Activated CD4-positive, alpha-beta T cell treated with anti-CD3 and anti-CD28 coated beads, Interleukin-2, amount 50 U/mL, for 48 hours (primary cell): ENCODE results near the gene ZMYM2.
"Not testable (repeated sequence)": the region's sequence is repeated elsewhere in the genome, so short reads cannot be mapped to it uniquely, and the experiment has no call there.

Source experiments
- DNase-seq, 2 experiments: peaks; one replicate each; pipeline ENCODE4 v3.0.0-alpha.2; 2020

The ZMYM2 gene

GRCh38 chr13:19984430-19985218, 26.1 kb downstream of the ZMYM2 start:
- no peak for DNase-seq

GRCh38 chr13:19985219-19985556, 26.7 kb downstream of the ZMYM2 start:
- DNase-seq, result no peak

GRCh38 chr13:19991531-19991930, 33.0 kb downstream of the ZMYM2 start:
- DNase-seq, result no peak

GRCh38 chr13:19993024-19993423, 34.5 kb downstream of the ZMYM2 start:
- DNase-seq, result no peak

- no peak for DNase-seq
These were observed 40.4 kb downstream of the ZMYM2 start for GRCh38 chr13:19998960-19999359.

GRCh38 chr13:20000062-20000552, 41.6 kb downstream of the ZMYM2 start:
- no peak for DNase-seq

- DNase-seq, result no peak
These were observed 43.1 kb downstream of the ZMYM2 start for GRCh38 chr13:20001366-20002190.

- no peak for DNase-seq
These were observed 44.3 kb downstream of the ZMYM2 start for GRCh38 chr13:20002787-20003186.

- DNase-seq, result no peak
These were observed 47.7 kb downstream of the ZMYM2 start for GRCh38 chr13:20006206-20006605.

- no peak for DNase-seq
These were observed 57.2 kb downstream of the ZMYM2 start for GRCh38 chr13:20015763-20016162.

- DNase-seq, result no peak
These were observed 58.3 kb downstream of the ZMYM2 start for GRCh38 chr13:20016649-20017364.

GRCh38 chr13:20017365-20017711, 58.8 kb downstream of the ZMYM2 start:
- no peak for DNase-seq

- no peak for DNase-seq
These were observed 60.5 kb downstream of the ZMYM2 start for GRCh38 chr13:20019043-20019442.

GRCh38 chr13:20024702-20025101, 66.2 kb downstream of the ZMYM2 start:
- no peak for DNase-seq

- DNase-seq, result no peak
These were observed 70.4 kb downstream of the ZMYM2 start for GRCh38 chr13:20028953-20029352.

GRCh38 chr13:20033486-20033885, 75.0 kb downstream of the ZMYM2 start:
- DNase-seq, result no peak

- no peak for DNase-seq
These were observed 76.6 kb downstream of the ZMYM2 start for GRCh38 chr13:20035130-20035529.

GRCh38 chr13:20037908-20038307, 79.4 kb downstream of the ZMYM2 start:
- DNase-seq, result no peak

- not testable (repeated sequence) for DNase-seq
These were observed 84.1 kb downstream of the ZMYM2 start for GRCh38 chr13:20042603-20043002.

GRCh38 chr13:20043207-20043925, 84.8 kb downstream of the ZMYM2 start:
- no peak for DNase-seq

GRCh38 chr13:20044086-20044485, 85.6 kb downstream of the ZMYM2 start:
- no peak for DNase-seq

- no peak for DNase-seq
These were observed 87.5 kb downstream of the ZMYM2 start for GRCh38 chr13:20045950-20046548.
